ENCODE results near the gene TLE7. TPM values are rescaled to one million over a fixed set of nuclear protein-coding genes. Genes with fewer than 3 reads are reported as not detected.

The TLE7 gene
- total RNA-seq, 1 donor from 2014 or later, result not detected

- Mint-ChIP-seq H3K27me3 (ENCODE audit: low read depth) (peaks cover 59% of the 10 kb centered on the region), H3K4me1 (peaks cover 5% of the 10 kb centered on the region), H3K4me3 (no peak overlapping the region), H3K36me3 (ENCODE audit: low read depth) (no peaks in the 10 kb centered on the region), H3K27ac (ENCODE audit: unreplicated experiment) (no peak overlapping the region), H3K9me3 (peaks cover 2% of the 10 kb centered on the region)
- no peak for DNase-seq (ENCODE audit: low read depth, low spot score)
- TF ChIP-seq CTCF (conservative IDR thresholded peaks at IDR 0.05), result no peak
These were observed 31.7 kb downstream of the TLE7 start for GRCh38 chr16:71410146-71410545.

- Mint-ChIP-seq H3K9me3 (peaks cover 5% of the 10 kb centered on the region), H3K27me3 (ENCODE audit: low read depth) (peaks cover 59% of the 10 kb centered on the region), H3K4me1 (peaks cover 5% of the 10 kb centered on the region), H3K36me3 (ENCODE audit: low read depth) (no peaks in the 10 kb centered on the region), H3K27ac (ENCODE audit: unreplicated experiment) (no peak overlapping the region), H3K4me3 (no peak overlapping the region)
- no peak for TF ChIP-seq CTCF (conservative IDR thresholded peaks at IDR 0.05)
- DNase-seq (ENCODE audit: low read depth, low spot score), result no peak
These were observed 32.7 kb downstream of the TLE7 start for GRCh38 chr16:71409011-71409775.

- TF ChIP-seq CTCF (conservative IDR thresholded peaks at IDR 0.05), result no peak
- Mint-ChIP-seq H3K4me1 (peaks cover 5% of the 10 kb centered on the region), H3K9me3 (peaks cover 7% of the 10 kb centered on the region), H3K4me3 (no peak overlapping the region), H3K36me3 (ENCODE audit: low read depth) (no peaks in the 10 kb centered on the region), H3K27me3 (ENCODE audit: low read depth) (peaks cover 56% of the 10 kb centered on the region), H3K27ac (ENCODE audit: unreplicated experiment) (no peak overlapping the region)
- DNase-seq (ENCODE audit: low read depth, low spot score), result no peak
These were observed 33.3 kb downstream of the TLE7 start for GRCh38 chr16:71408536-71408935.

GRCh38 chr16:71407731-71408130 lies 34.1 kb downstream of the TLE7 start:
- Mint-ChIP-seq H3K4me1 (peaks cover 2% of the 10 kb centered on the region), H3K27ac (ENCODE audit: unreplicated experiment) (no peak overlapping the region), H3K36me3 (ENCODE audit: low read depth) (no peaks in the 10 kb centered on the region), H3K9me3 (peaks cover 7% of the 10 kb centered on the region), H3K27me3 (ENCODE audit: low read depth) (peaks cover 53% of the 10 kb centered on the region), H3K4me3 (no peak overlapping the region)
- no peak for DNase-seq (ENCODE audit: low read depth, low spot score)
- no peak for TF ChIP-seq CTCF (conservative IDR thresholded peaks at IDR 0.05)

- Mint-ChIP-seq H3K27ac (ENCODE audit: unreplicated experiment) (no peak overlapping the region), H3K36me3 (ENCODE audit: low read depth) (no peaks in the 10 kb centered on the region), H3K4me1 (peaks cover 7% of the 10 kb centered on the region), H3K27me3 (ENCODE audit: low read depth) (peaks cover 48% of the 10 kb centered on the region), H3K4me3 (no peak overlapping the region), H3K9me3 (peaks cover 7% of the 10 kb centered on the region)
- no peak for DNase-seq (ENCODE audit: low read depth, low spot score)
- TF ChIP-seq CTCF (conservative IDR thresholded peaks at IDR 0.05), result no peak
These were observed 35.1 kb downstream of the TLE7 start for GRCh38 chr16:71406724-71407123.

Data from neural crest cell (in vitro differentiated cells).